H1 (cell line): ENCODE results near the gene GALNT11. TPM values are rescaled to one million over a fixed set of nuclear protein-coding genes. Genes with fewer than 3 reads are reported as not detected.

Experiments
- polyA plus RNA-seq, 7 experiments: library from polyadenylated mRNA; depleted of rRNA in 3 of 7; stranded (reverse) in 5 of 7; unstranded in 2 of 7; fragments of >200 nt in 5 of 7; fragments of 200-250 nt in 2 of 7; gene quantifications; 1 replicate in 5 of 7; 2 replicates in 1 of 7; 4 replicates in 1 of 7; pipeline versions ENCODE4 v1.2.1 to v1.2.3, GENCODE V29; 2011 to 2013; ENCODE audit warnings: missing spikeins in 2 of 7, mixed read lengths in 2 of 7
- total RNA-seq: library from RNA; stranded (reverse); fragmentation: NEBNext Ultra II Directional; extraction: Animal tissue kit (Norgen Biotek cat#: 25700); gene quantifications from 2 replicates; pipeline ENCODE4 v1.2.1, GENCODE V29; 2021
- TF ChIP-seq, protein P1 (sequence below): fragments of 300-600 bp; sonication (generic); IDR thresholded peaks from 2 replicates; pipeline ENCODE4 v1.7.1; 2012; ENCODE audit warnings: low read length, moderate library complexity, mild to moderate bottlenecking, inconsistent platforms; ENCODE audit not compliant: insufficient replicate concordance

GALNT11 gene
- total and polyA plus RNA-seq, 2 of the 8 experiments (the other 6 are each of a cell fraction or from before 2014, with no cell fraction given), result 20.5 to 23.2 TPM

DNA sequence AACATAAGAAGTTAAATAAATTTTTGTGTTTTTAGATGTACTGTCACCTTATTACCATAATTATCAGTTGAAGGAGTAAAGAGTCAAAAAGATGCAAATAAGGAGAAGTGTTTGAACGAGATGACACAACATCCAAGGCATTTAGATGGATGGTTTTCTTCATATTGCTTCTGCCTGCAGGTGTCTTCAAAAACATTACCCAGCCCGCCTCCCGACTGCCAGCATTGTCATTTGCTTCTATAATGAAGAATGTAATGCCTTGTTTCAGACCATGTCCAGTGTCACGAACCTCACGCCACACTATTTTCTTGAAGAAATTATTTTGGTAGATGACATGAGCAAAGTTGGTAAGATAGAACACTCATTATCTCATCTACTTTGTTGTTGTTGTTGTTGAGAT is 42.7 kb upstream of the GALNT11 start (continued):
- TF ChIP-seq, protein P1, sequence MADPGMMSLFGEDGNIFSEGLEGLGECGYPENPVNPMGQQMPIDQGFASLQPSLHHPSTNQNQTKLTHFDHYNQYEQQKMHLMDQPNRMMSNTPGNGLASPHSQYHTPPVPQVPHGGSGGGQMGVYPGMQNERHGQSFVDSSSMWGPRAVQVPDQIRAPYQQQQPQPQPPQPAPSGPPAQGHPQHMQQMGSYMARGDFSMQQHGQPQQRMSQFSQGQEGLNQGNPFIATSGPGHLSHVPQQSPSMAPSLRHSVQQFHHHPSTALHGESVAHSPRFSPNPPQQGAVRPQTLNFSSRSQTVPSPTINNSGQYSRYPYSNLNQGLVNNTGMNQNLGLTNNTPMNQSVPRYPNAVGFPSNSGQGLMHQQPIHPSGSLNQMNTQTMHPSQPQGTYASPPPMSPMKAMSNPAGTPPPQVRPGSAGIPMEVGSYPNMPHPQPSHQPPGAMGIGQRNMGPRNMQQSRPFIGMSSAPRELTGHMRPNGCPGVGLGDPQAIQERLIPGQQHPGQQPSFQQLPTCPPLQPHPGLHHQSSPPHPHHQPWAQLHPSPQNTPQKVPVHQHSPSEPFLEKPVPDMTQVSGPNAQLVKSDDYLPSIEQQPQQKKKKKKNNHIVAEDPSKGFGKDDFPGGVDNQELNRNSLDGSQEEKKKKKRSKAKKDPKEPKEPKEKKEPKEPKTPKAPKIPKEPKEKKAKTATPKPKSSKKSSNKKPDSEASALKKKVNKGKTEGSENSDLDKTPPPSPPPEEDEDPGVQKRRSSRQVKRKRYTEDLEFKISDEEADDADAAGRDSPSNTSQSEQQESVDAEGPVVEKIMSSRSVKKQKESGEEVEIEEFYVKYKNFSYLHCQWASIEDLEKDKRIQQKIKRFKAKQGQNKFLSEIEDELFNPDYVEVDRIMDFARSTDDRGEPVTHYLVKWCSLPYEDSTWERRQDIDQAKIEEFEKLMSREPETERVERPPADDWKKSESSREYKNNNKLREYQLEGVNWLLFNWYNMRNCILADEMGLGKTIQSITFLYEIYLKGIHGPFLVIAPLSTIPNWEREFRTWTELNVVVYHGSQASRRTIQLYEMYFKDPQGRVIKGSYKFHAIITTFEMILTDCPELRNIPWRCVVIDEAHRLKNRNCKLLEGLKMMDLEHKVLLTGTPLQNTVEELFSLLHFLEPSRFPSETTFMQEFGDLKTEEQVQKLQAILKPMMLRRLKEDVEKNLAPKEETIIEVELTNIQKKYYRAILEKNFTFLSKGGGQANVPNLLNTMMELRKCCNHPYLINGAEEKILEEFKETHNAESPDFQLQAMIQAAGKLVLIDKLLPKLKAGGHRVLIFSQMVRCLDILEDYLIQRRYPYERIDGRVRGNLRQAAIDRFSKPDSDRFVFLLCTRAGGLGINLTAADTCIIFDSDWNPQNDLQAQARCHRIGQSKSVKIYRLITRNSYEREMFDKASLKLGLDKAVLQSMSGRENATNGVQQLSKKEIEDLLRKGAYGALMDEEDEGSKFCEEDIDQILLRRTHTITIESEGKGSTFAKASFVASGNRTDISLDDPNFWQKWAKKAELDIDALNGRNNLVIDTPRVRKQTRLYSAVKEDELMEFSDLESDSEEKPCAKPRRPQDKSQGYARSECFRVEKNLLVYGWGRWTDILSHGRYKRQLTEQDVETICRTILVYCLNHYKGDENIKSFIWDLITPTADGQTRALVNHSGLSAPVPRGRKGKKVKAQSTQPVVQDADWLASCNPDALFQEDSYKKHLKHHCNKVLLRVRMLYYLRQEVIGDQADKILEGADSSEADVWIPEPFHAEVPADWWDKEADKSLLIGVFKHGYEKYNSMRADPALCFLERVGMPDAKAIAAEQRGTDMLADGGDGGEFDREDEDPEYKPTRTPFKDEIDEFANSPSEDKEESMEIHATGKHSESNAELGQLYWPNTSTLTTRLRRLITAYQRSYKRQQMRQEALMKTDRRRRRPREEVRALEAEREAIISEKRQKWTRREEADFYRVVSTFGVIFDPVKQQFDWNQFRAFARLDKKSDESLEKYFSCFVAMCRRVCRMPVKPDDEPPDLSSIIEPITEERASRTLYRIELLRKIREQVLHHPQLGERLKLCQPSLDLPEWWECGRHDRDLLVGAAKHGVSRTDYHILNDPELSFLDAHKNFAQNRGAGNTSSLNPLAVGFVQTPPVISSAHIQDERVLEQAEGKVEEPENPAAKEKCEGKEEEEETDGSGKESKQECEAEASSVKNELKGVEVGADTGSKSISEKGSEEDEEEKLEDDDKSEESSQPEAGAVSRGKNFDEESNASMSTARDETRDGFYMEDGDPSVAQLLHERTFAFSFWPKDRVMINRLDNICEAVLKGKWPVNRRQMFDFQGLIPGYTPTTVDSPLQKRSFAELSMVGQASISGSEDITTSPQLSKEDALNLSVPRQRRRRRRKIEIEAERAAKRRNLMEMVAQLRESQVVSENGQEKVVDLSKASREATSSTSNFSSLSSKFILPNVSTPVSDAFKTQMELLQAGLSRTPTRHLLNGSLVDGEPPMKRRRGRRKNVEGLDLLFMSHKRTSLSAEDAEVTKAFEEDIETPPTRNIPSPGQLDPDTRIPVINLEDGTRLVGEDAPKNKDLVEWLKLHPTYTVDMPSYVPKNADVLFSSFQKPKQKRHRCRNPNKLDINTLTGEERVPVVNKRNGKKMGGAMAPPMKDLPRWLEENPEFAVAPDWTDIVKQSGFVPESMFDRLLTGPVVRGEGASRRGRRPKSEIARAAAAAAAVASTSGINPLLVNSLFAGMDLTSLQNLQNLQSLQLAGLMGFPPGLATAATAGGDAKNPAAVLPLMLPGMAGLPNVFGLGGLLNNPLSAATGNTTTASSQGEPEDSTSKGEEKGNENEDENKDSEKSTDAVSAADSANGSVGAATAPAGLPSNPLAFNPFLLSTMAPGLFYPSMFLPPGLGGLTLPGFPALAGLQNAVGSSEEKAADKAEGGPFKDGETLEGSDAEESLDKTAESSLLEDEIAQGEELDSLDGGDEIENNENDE, result no peak
- TF ChIP-seq, all 59 proteins: peak for 0
